ENCODE results near the gene HINT3. TPM values are rescaled to one million over a fixed set of nuclear protein-coding genes. Genes with fewer than 3 reads are reported as not detected.

Gene HINT3
- total and polyA plus RNA-seq, 3 donors from 2014 or later: 19.0 to 24.8 (median 22.5) TPM

DNA sequence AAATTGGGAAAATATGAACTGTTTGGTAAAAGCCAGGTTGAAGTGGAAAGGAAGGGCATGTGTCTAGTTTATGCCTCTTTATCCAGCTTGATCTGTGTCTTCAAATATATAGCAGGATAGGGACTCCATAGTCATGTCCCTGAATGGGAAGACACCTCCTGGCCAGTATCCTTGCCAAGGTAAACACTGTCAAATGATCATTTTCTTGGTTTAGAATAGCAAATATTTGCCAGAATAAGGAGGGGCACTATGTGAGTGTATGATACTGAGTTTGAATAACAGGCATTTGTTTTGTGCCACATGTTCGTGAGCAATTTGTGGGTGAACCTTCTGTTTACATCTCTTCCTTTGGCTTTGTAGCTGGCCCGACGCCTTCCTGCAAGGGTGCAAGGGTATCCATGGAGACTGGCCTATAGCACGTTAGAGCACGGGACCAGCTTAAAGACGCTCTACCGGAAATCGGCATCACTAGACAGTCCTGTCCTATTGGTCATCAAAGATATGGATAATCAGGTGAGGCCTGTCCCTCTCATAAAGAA, 34.2 kb upstream of the HINT3 start:
- DNase-seq: no peak
- TF ChIP-seq POLR2A (IDR thresholded peaks at IDR 0.05): no peak
- TF ChIP-seq, protein P1, sequence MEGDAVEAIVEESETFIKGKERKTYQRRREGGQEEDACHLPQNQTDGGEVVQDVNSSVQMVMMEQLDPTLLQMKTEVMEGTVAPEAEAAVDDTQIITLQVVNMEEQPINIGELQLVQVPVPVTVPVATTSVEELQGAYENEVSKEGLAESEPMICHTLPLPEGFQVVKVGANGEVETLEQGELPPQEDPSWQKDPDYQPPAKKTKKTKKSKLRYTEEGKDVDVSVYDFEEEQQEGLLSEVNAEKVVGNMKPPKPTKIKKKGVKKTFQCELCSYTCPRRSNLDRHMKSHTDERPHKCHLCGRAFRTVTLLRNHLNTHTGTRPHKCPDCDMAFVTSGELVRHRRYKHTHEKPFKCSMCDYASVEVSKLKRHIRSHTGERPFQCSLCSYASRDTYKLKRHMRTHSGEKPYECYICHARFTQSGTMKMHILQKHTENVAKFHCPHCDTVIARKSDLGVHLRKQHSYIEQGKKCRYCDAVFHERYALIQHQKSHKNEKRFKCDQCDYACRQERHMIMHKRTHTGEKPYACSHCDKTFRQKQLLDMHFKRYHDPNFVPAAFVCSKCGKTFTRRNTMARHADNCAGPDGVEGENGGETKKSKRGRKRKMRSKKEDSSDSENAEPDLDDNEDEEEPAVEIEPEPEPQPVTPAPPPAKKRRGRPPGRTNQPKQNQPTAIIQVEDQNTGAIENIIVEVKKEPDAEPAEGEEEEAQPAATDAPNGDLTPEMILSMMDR (IDR thresholded peaks at IDR 0.05): no peak
- intact Hi-C loops (cut with DNase I; ENCODE audit: low total_unique reads): no loop called here

DNA sequence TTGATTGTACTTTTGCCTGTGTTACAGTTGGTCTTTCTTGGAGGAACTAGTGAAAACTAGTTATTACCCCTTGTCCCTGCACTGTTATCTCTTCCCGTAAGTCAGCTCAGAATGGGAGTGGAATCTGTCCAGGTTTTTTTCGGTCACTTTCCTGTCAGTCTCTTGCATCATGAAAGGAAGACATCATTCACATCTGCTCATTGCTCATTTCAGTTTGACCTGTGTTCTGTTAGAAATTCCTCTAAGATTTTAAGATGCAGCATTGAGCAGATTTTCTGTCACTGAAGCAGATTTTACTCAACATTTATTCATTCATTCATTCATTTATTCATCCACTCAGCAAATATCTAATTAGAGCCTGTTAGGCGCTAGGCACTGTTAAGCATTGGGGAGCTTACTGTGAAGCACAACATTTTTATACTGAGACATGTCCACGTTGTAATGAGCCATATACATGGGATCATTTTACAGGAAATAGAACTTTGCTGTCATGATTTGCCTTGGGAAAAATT, 33.1 kb upstream of the HINT3 start:
- no peak for DNase-seq
- no peak overlapping the region for H3K27ac ChIP-seq

More for the DNA sequence above, 34.2 kb upstream of the HINT3 start:
- no peak overlapping the region for H3K27ac ChIP-seq
- no peaks in the 10 kb centered on the region for H3K36me3 ChIP-seq (ENCODE audit: low read depth, missing control alignments)
- 93% methylated on average over 8 of the region's 8 CpGs for WGBS, 2 donors
- no peaks in the 10 kb centered on the region for H3K9me3 ChIP-seq
- no peak overlapping the region for H3K4me3 ChIP-seq
- H3K27me3 ChIP-seq: no peaks in the 10 kb centered on the region
- no peaks in the 10 kb centered on the region for H3K4me1 ChIP-seq

DNA sequence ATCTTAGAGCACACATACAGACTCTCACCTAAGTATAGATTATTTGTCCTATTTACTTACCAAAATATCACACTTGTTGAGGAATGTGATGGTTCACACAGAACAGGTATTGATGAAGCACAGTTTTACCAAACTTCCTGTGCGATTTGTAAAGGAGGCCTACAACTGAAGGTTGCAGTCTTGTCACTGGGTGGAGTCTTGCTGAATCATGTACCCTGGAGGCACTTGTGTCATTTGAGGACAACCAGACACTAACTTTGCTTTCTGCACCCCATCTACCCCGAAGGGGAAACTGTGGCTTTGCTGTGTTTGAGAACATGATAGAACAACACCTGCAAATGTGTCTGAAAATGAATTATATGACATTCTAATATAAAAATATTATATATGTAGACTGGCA, 32.4 kb upstream of the HINT3 start:
- H3K27me3 ChIP-seq: no peaks in the 10 kb centered on the region
- no peak for DNase-seq
- H3K36me3 ChIP-seq (ENCODE audit: low read depth, missing control alignments): no peaks in the 10 kb centered on the region
- no peaks in the 10 kb centered on the region for H3K9me3 ChIP-seq
- no peaks in the 10 kb centered on the region for H3K4me1 ChIP-seq
- 80 to 86% methylated on average over 2 of the region's 2 CpGs for WGBS, 2 donors
- H3K4me3 ChIP-seq: no peak overlapping the region
- TF ChIP-seq, protein P1 (IDR thresholded peaks at IDR 0.05): no peak
- no peak overlapping the region for H3K27ac ChIP-seq
- intact Hi-C loops (cut with DNase I; ENCODE audit: low total_unique reads): no loop called here

More for the DNA sequence above, 33.1 kb upstream of the HINT3 start:
- TF ChIP-seq POLR2A (IDR thresholded peaks at IDR 0.05): no peak
- TF ChIP-seq, protein P1 (IDR thresholded peaks at IDR 0.05): no peak
- no peaks in the 10 kb centered on the region for H3K4me1 ChIP-seq
- intact Hi-C loops (cut with DNase I; ENCODE audit: low total_unique reads): no loop called here
- 52 to 69% methylated on average over 4 of the region's 4 CpGs for WGBS, 2 donors
- H3K36me3 ChIP-seq (ENCODE audit: low read depth, missing control alignments): no peaks in the 10 kb centered on the region
- no peak overlapping the region for H3K4me3 ChIP-seq
- H3K27me3 ChIP-seq: no peaks in the 10 kb centered on the region
- no peaks in the 10 kb centered on the region for H3K9me3 ChIP-seq

DNA sequence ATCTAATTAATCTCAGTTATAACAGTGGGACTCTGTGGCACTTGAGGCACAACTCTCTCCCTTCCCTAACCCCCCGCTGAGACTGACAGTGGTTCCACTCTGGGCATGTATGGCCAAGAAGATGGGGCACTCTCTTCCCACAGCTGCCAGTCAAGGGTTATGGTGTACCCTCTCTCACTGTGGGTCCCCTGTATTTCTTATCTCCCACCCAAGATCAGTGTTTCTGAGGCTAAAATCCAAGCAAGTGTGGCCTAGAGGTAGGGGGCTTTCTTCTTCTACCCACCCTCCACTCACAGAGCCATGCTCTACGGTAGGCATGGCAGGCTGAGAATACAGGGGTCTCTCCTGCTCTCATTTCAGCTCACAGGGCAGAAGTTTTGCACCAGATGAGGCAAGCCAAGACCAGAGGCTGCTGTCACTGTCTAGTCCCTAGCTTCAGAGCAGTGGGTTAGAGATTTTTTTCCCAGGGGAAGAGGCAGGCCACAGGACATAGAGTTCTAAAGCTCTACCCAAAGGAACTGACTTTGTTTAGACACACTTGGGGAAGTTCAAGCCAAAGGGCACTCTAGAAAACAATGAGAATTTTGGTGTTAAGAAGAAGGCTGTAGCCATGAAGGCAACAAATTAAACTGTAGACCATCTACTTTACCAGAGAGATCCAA, 31.7 kb upstream of the HINT3 start:
- 88 to 93% methylated on average over 2 of the region's 2 CpGs for WGBS, 2 donors
- Histone ChIP-seq H3K9me3 (no peaks in the 10 kb centered on the region), H3K27me3 (no peaks in the 10 kb centered on the region), H3K4me1 (no peaks in the 10 kb centered on the region), H3K27ac (no peak overlapping the region), H3K4me3 (no peak overlapping the region), H3K36me3 (ENCODE audit: low read depth, missing control alignments) (no peaks in the 10 kb centered on the region)
- TF ChIP-seq, protein P1 (IDR thresholded peaks at IDR 0.05): no peak
- TF ChIP-seq POLR2A (IDR thresholded peaks at IDR 0.05): no peak
- intact Hi-C loops (cut with DNase I; ENCODE audit: low total_unique reads): no loop called here
- DNase-seq: no peak

DNA sequence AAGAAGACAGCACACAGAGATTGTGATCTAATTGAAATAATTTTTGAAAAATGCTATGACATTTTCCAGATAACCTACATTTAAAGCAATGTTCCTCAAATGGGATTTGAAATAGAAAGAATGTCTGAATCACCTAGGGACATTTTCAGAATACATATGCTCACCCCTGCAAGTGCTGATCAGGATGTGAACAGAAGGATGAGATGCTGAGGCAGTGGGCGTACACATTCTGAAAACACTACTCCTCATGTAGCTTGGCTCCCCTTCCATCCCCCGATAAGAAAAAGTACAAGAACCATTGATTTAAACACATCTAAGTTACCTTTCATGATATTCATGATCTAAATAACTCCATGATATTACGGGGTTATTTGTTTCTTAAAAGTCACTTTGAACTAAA, 29.9 kb upstream of the HINT3 start:
- Histone ChIP-seq H3K4me3 (no peak overlapping the region), H3K4me1 (no peaks in the 10 kb centered on the region), H3K9me3 (no peaks in the 10 kb centered on the region), H3K27me3 (no peaks in the 10 kb centered on the region), H3K36me3 (ENCODE audit: low read depth, missing control alignments) (no peaks in the 10 kb centered on the region), H3K27ac (no peak overlapping the region)
- no peak for DNase-seq
- 96 to 97% methylated on average over 3 of the region's 3 CpGs for WGBS, 2 donors
- intact Hi-C loops (cut with DNase I; ENCODE audit: low total_unique reads): no loop called here
- TF ChIP-seq POLR2A (IDR thresholded peaks at IDR 0.05): no peak
- TF ChIP-seq, protein P1 (IDR thresholded peaks at IDR 0.05): no peak
